DND-41 (cell line): ENCODE data around the gene HPCAL1.

Experiments
- ATAC-seq: fragments of 200-7000 bp; cut with Tn5 transposase; 3 replicates; pipeline ENCODE4 v1.9.1; 2021; ENCODE audit warnings: low read depth; ENCODE audit not compliant: insufficient read depth
- DNase-seq: peaks from one replicate; pipeline ENCODE4 v3.0.0-alpha.2; 2020
- H2AFZ ChIP-seq: 2 replicates; pipeline ENCODE4 v1.6.0; 2012; ENCODE audit warnings: low read depth, low read length
- H3K27ac ChIP-seq: 2 replicates; pipeline ENCODE4 v1.5.1; 2012; ENCODE audit warnings: low read length, inconsistent platforms
- H3K27me3 ChIP-seq: fragments of 200-600 bp; sonication (generic); 2 replicates; pipeline ENCODE4 v1.6.0; 2012; ENCODE audit warnings: low read length, mild to moderate bottlenecking, inconsistent platforms; ENCODE audit not compliant: insufficient read depth, poor library complexity
- H3K36me3 ChIP-seq: 2 replicates; pipeline ENCODE4 v1.5.1; 2012; ENCODE audit warnings: low read length, inconsistent platforms; ENCODE audit not compliant: insufficient read depth
- H3K4me1 ChIP-seq: 2 replicates; pipeline ENCODE4 v1.5.1; 2012; ENCODE audit warnings: mild to moderate bottlenecking, low read length; ENCODE audit not compliant: insufficient read depth
- H3K4me2 ChIP-seq: 2 replicates; pipeline ENCODE4 v1.6.0; 2012; ENCODE audit warnings: mild to moderate bottlenecking, moderate library complexity, low read length, inconsistent platforms; ENCODE audit not compliant: insufficient read depth
- H3K4me3 ChIP-seq, 2 experiments: fragments of 200-600 bp in 1 of 2; shearing (Covaris generic) in 1 of 2; 2 replicates each; pipeline ENCODE4 v1.5.1; 2012 to 2016; ENCODE audit warnings: inconsistent platforms in 2 of 2, low read length in 2 of 2, mild to moderate bottlenecking in 2 of 2, low read depth in 1 of 2, moderate library complexity in 1 of 2
- H3K79me2 ChIP-seq: 2 replicates; pipeline ENCODE4 v1.6.0; 2012; ENCODE audit warnings: low read length, inconsistent platforms; ENCODE audit not compliant: insufficient read depth
- H3K9ac ChIP-seq: 2 replicates; pipeline ENCODE4 v1.6.0; 2012; ENCODE audit warnings: low read depth, mild to moderate bottlenecking, inconsistent platforms, low read length, moderate library complexity
- H3K9me3 ChIP-seq: 2 replicates; pipeline ENCODE4 v1.5.1; 2012; ENCODE audit warnings: low read length, moderate library complexity, mild to moderate bottlenecking, inconsistent platforms; ENCODE audit not compliant: insufficient read depth, severe bottlenecking
- H4K20me1 ChIP-seq: 2 replicates; pipeline ENCODE4 v1.6.0; 2012; ENCODE audit warnings: low read length; ENCODE audit not compliant: insufficient read depth
- EZH2 ChIP-seq: IDR thresholded peaks from 3 replicates; pipeline ENCODE4 v1.6.1; 2012; ENCODE audit warnings: borderline replicate concordance, low read depth, mild to moderate bottlenecking, moderate library complexity, low read length, inconsistent platforms; ENCODE audit not compliant: severe bottlenecking
- TF ChIP-seq, protein P1 (sequence below): IDR thresholded peaks from 2 replicates; pipeline ENCODE4 v1.5.1; 2012; ENCODE audit warnings: borderline replicate concordance, low read length, moderate library complexity, mild to moderate bottlenecking; ENCODE audit not compliant: poor library complexity, severe bottlenecking; ENCODE audit errors: extremely low read depth

HPCAL1 gene

DNA sequence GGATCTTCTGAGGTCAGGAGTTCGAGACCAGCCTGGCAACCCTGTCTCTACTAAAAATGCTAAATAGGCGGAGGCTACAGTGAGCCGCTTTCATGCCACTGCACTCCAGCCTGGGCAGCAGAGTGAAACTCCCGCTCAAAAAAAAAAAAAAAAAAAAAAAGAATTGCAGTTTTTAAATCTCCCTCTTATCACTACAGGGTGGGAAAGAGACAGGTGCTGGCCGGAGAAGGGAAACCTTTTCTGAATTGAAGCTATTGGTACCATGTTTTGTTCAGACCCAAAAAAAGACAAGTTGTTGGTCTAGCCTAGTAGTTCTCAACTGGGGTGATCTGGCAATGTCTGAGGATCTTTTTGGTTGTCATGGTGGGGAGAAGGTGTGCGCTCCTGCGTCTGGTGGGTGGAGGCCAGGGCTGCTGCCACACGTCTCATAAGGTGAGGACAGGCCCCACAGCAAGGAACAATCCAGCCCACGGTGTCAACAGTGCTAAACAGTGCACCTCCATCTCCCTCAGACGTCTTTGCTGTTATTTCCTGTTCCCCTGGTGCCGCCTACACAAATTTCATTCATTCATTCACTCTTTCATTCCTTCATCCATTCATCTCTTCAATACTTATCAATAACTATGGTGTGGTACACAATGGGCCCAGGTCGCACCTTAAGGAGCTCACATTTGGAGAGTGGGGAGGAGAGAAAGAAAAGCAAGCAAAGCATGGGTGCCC lies 174.2 kb downstream of the HPCAL1 start:
- Histone ChIP-seq H3K4me1 (no peaks in the 10 kb centered on the region), H3K4me3 (no peak overlapping the region), H4K20me1 (no peaks in the 10 kb centered on the region; the same call in 1 of the 2 replicates), H3K4me2 (no peak overlapping the region), H3K79me2 (no peaks in the 10 kb centered on the region), H3K27ac (no peak overlapping the region), H3K9me3 (no peaks in the 10 kb centered on the region), H3K9ac (no peak overlapping the region), H3K36me3 (no peaks in the 10 kb centered on the region), H3K27me3 (no peaks in the 10 kb centered on the region), H2AFZ (no peak overlapping the region)
- TF ChIP-seq, protein P1, sequence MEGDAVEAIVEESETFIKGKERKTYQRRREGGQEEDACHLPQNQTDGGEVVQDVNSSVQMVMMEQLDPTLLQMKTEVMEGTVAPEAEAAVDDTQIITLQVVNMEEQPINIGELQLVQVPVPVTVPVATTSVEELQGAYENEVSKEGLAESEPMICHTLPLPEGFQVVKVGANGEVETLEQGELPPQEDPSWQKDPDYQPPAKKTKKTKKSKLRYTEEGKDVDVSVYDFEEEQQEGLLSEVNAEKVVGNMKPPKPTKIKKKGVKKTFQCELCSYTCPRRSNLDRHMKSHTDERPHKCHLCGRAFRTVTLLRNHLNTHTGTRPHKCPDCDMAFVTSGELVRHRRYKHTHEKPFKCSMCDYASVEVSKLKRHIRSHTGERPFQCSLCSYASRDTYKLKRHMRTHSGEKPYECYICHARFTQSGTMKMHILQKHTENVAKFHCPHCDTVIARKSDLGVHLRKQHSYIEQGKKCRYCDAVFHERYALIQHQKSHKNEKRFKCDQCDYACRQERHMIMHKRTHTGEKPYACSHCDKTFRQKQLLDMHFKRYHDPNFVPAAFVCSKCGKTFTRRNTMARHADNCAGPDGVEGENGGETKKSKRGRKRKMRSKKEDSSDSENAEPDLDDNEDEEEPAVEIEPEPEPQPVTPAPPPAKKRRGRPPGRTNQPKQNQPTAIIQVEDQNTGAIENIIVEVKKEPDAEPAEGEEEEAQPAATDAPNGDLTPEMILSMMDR = no peak
- no peak for TF ChIP-seq EZH2
- DNase-seq (no peak), ATAC-seq (no peak)
